Ascending aorta (tissue), 2 donors: Measurements from ENCODE around the gene LMOD1. TPM values are rescaled to one million over a fixed set of nuclear protein-coding genes. Genes with fewer than 3 reads are reported as not detected.
A peak's percentile ranks its signal among the peaks of the same experiment; 100 is the strongest.
"Not testable (repeated sequence)": the region's sequence is repeated elsewhere in the genome, so short reads cannot be mapped to it uniquely, and the experiment has no call there.

Experiments used
- DNase-seq, 2 donors: peaks; one replicate each; pipeline ENCODE4 v3.0.0-alpha.2; 2019; ENCODE audit warnings: low spot score in 2 of 2
- H3K27ac ChIP-seq, 2 donors: fragments of 200-600 bp; sonication (generic); one replicate each; pipeline ENCODE4 v1.5.1; 2016 to 2017; ENCODE audit warnings: mild to moderate bottlenecking in 1 of 2
- H3K27me3 ChIP-seq: fragments of 200-600 bp; sonication (generic); one replicate; pipeline ENCODE4 v1.5.1; 2017
- H3K36me3 ChIP-seq, 2 donors: fragments of 200-600 bp; sonication (generic); one replicate each; pipeline ENCODE4 v1.5.1; 2016
- H3K4me1 ChIP-seq, 2 donors: fragments of 200-600 bp; sonication (generic); one replicate each; pipeline ENCODE4 v1.5.1; 2016 to 2017; ENCODE audit warnings: mild to moderate bottlenecking in 1 of 2
- H3K4me3 ChIP-seq, 2 donors: fragments of 200-600 bp; sonication (generic); one replicate each; pipeline ENCODE4 v1.5.1; 2016 to 2017; ENCODE audit warnings: mild to moderate bottlenecking in 1 of 2
- H3K9me3 ChIP-seq, 2 donors: fragments of 200-600 bp; sonication (generic); one replicate each; pipeline ENCODE4 v1.5.1; 2016
- intact Hi-C: fragments of 100-400 bp; cut with DNase I; formaldehyde crosslinking; loops from one replicate; pipeline ENCODE4 v1.15.1; 2023
- total RNA-seq: library from RNA; depleted of rRNA; stranded (reverse); fragments of >200 nt; gene quantifications from one replicate; pipeline ENCODE4 v1.1.0, GENCODE V29; 2016
- TF ChIP-seq, protein P1 (sequence below), 3 experiments: fragments of 200-600 bp in 2 of 3; fragments of 450-650 bp in 1 of 3; sonication (generic) in 2 of 3; IDR thresholded peaks; one replicate each; pipeline ENCODE4 v1.5.1; 2016 to 2019; ENCODE audit warnings: antibody characterized with exemption in 3 of 3, mild to moderate bottlenecking in 1 of 3, moderate library complexity in 1 of 3

Gene LMOD1
- total RNA-seq, 1 donor from 2014 or later, result 316 TPM

DNA sequence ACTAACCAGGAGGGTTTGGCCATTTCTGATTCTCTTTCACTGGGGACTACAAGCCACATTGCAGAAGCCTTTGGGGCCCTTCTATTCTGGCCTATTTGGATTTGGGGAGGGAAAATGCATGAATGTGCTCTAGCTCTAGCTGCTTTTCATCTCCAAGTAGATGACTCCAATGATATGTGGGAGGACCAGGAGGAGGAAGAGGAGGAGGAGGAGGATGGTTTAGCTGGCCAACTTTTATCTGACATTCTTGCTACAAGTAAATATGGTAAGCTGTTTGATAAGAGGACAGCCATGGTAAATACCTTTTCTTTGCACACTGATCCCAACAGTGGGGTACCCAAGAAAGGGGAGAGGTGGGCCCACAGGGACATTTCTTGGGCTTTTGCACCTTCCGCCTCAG, 71.7 kb downstream of the LMOD1 start:
- Histone ChIP-seq H3K27me3 (no peaks in the 10 kb centered on the region), H3K4me1 (peaks cover 3 to 6% of the 10 kb centered on the region in 2 donors), H3K27ac (no peak overlapping the region), H3K9me3 (no peaks in the 10 kb centered on the region), H3K36me3 (peaks cover 56 to 57% of the 10 kb centered on the region in 2 donors), H3K4me3 (no peak overlapping the region)
- TF ChIP-seq, protein P1, sequence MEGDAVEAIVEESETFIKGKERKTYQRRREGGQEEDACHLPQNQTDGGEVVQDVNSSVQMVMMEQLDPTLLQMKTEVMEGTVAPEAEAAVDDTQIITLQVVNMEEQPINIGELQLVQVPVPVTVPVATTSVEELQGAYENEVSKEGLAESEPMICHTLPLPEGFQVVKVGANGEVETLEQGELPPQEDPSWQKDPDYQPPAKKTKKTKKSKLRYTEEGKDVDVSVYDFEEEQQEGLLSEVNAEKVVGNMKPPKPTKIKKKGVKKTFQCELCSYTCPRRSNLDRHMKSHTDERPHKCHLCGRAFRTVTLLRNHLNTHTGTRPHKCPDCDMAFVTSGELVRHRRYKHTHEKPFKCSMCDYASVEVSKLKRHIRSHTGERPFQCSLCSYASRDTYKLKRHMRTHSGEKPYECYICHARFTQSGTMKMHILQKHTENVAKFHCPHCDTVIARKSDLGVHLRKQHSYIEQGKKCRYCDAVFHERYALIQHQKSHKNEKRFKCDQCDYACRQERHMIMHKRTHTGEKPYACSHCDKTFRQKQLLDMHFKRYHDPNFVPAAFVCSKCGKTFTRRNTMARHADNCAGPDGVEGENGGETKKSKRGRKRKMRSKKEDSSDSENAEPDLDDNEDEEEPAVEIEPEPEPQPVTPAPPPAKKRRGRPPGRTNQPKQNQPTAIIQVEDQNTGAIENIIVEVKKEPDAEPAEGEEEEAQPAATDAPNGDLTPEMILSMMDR (IDR thresholded peaks at IDR 0.05), result no peak
- intact Hi-C loops, result no loop called here
- DNase-seq, result no peak

DNA sequence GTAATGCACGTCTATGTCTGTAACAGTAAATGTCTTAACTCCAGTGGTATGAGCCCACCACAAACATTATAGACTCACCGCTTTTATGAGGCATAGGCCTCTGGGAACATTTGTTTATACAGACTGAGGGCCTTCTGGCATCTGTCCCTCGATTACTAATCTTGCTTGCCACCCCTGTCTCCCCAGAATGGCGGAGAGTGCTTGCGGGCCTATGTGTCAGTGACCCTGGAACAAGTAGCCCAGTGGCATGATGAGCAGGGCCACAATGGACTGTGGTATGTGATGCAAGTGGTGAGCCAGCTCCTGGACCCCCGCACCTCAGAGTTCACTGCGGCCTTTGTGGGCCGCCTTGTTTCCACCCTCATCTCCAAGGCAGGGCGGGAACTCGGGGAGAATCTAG, 76.0 kb downstream of the LMOD1 start:
- no peaks in the 10 kb centered on the region for H3K9me3 ChIP-seq
- no peak overlapping the region for H3K27ac ChIP-seq
- intact Hi-C loops, result no loop called here
- TF ChIP-seq, protein P1 (IDR thresholded peaks at IDR 0.05), result no peak
- DNase-seq, result no peak
- peaks cover 67 to 88% of the 10 kb centered on the region in 2 donors for H3K36me3 ChIP-seq
- H3K27me3 ChIP-seq, result no peaks in the 10 kb centered on the region
- H3K4me3 ChIP-seq, result no peak overlapping the region
- H3K4me1 ChIP-seq, result no peaks in the 10 kb centered on the region

DNA sequence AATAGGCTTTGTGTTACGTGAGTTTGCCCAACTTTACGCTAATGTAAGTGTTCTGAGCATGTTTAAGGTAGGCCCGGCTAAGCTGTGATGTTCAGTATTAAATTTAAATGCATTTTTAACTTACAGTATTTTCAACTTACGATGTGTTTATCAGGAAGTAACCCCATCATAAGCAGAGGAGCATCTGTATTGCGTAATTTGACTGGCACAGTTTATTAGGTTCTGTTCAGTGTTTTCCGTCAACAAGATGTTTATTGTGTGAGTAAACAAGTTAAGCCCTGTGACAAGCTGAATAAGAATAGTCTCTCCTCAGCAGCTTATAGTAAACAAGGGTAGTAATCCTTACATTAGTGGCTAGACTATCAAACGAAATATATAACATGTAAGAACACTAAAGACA, 84.9 kb downstream of the LMOD1 start:
- intact Hi-C loops, result no loop called here
- TF ChIP-seq, protein P1 (IDR thresholded peaks at IDR 0.05), result no peak
- Histone ChIP-seq H3K4me3 (no peak overlapping the region), H3K36me3 (peaks cover 44 to 69% of the 10 kb centered on the region in 2 donors), H3K27ac (no peak overlapping the region), H3K4me1 (no peaks in the 10 kb centered on the region), H3K27me3 (no peaks in the 10 kb centered on the region), H3K9me3 (no peaks in the 10 kb centered on the region)
- no peak for DNase-seq

DNA sequence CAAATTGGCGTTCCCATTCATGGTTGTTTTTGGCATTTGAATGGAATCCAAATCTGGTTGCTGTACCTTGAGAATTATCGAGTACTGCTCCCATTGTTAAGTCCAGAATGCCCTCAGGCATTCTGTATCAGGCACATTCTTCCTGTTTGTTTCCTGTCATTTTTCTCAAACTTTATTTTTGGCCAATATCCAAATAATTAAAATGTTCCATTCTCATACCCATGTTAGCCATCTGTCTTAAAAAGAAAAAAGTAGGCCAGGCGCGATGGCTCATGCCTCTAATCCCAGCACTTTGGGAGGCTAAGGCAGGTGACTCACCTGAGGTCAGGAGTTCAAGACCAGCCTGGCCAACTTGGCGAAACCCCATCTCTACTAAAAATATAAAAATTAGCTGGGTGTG, 86.9 kb downstream of the LMOD1 start:
- H3K9me3 ChIP-seq, result no peaks in the 10 kb centered on the region
- no peaks in the 10 kb centered on the region for H3K27me3 ChIP-seq
- no peak for DNase-seq
- H3K27ac ChIP-seq, result no peak overlapping the region
- no peak overlapping the region for H3K4me3 ChIP-seq
- peaks cover 60 to 75% of the 10 kb centered on the region in 2 donors for H3K36me3 ChIP-seq
- intact Hi-C loops, result no loop called here
- TF ChIP-seq, protein P1 (IDR thresholded peaks at IDR 0.05), result no peak
- H3K4me1 ChIP-seq, result no peaks in the 10 kb centered on the region

DNA sequence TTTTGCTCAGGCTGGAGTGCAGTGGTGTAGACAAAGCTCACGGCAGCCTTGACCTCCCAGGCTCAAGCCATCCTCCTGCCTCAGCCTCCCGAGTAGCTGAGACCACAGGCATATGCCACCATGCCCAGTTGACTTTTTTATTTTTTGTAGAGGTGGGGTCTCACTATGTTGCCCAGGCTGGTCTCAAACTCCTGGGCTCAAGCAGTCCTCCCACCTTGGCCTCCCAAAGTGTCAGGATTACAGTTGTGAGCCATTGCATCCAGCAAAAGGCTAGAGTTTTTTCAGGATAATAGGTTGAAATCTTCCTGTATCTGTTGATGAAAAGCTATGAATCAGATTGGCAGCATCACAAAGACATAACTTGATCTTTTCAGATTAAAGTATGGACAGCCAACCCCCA, 89.6 kb downstream of the LMOD1 start:
- H3K4me3 ChIP-seq, H3K27me3 ChIP-seq, H3K4me1 ChIP-seq, H3K27ac ChIP-seq, DNase-seq, intact Hi-C loops, H3K9me3 ChIP-seq: not testable (repeated sequence)
- H3K36me3 ChIP-seq, result peaks cover 81 to 88% of the 10 kb centered on the region in 2 donors

DNA sequence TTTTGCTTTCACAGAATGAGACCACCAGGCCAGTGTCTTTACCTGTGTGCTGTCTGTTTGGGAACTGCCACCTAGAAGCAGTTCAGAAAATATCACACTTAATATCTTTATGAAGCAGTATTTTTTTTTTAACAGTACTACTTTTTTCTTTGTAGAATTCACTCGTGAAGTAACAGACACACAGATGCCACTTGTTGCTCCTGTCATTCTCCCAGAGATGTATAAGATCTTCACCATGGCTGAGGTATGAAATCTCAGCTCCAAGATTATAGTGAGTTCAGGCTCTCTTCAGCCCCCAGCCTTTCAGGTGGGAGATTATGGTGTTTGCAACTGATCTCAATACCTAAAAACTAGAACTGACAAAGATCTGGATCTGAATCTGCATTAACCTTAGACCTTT, 94.4 kb downstream of the LMOD1 start:
- Histone ChIP-seq H3K4me3 (no peak overlapping the region), H3K36me3 (peaks cover 55 to 59% of the 10 kb centered on the region in 2 donors), H3K27me3 (no peaks in the 10 kb centered on the region), H3K9me3 (no peaks in the 10 kb centered on the region), H3K27ac (peak overlapping the region in 1 of 2 donors; percentile 29), H3K4me1 (peaks cover 4 to 25% of the 10 kb centered on the region in 2 donors)
- TF ChIP-seq, protein P1 (IDR thresholded peaks at IDR 0.05), result no peak
- intact Hi-C loops, result no loop called here
- DNase-seq, result no peak
